Fibroblast of lung (primary cell): ENCODE data around the gene SMPD3. TPM values are rescaled to one million over a fixed set of nuclear protein-coding genes. Genes with fewer than 3 reads are reported as not detected.

Experiments
- DNase-seq, 2 donors: peaks; one replicate each; pipeline versions ENCODE4 v3.0.0 to v3.0.0-alpha.2; 2010; ENCODE audit warnings: low read depth in 2 of 2
- H2AFZ ChIP-seq: 2 replicates; pipeline ENCODE4 v1.5.1; 2012; ENCODE audit warnings: low read length, control low read depth, inconsistent platforms
- H3K27ac ChIP-seq: 2 replicates; pipeline ENCODE4 v1.5.1; 2011; ENCODE audit warnings: low read length, control low read depth; ENCODE audit not compliant: insufficient read depth
- H3K27me3 ChIP-seq: 2 replicates; pipeline ENCODE4 v1.5.1; 2011; ENCODE audit warnings: mild to moderate bottlenecking, low read length; ENCODE audit not compliant: control insufficient read depth, insufficient read depth
- H3K36me3 ChIP-seq: 2 replicates; pipeline ENCODE4 v1.5.1; 2011; ENCODE audit warnings: low read length; ENCODE audit not compliant: control insufficient read depth, insufficient read depth
- H3K4me1 ChIP-seq: 2 replicates; pipeline ENCODE4 v1.5.1; 2011; ENCODE audit warnings: low read length; ENCODE audit not compliant: control insufficient read depth, insufficient read depth; ENCODE audit errors: extremely low read depth
- H3K4me2 ChIP-seq: 2 replicates; pipeline ENCODE4 v1.5.1; 2011; ENCODE audit warnings: low read length, control low read depth; ENCODE audit not compliant: insufficient read depth; ENCODE audit errors: extremely low read depth
- H3K4me3 ChIP-seq, 4 experiments: fragments of 200-600 bp in 1 of 4; sonication (generic) in 1 of 4; replicated peaks in 1 of 4; 2 replicates each; pipeline ENCODE4 v1.5.1; 2011 to 2016; ENCODE audit warnings: low read length in 4 of 4, low read depth in 3 of 4, mild to moderate bottlenecking in 3 of 4, control low read depth in 2 of 4, inconsistent platforms in 1 of 4, mixed read lengths in 1 of 4; ENCODE audit not compliant: insufficient read depth in 1 of 4; ENCODE audit errors: control extremely low read depth in 1 of 4
- H3K79me2 ChIP-seq: 2 replicates; pipeline ENCODE4 v1.5.1; 2012; ENCODE audit warnings: mild to moderate bottlenecking, low read length, inconsistent platforms; ENCODE audit not compliant: control insufficient read depth, insufficient read depth
- H3K9ac ChIP-seq: 2 replicates; pipeline ENCODE4 v1.5.1; 2011; ENCODE audit warnings: mild to moderate bottlenecking, low read length, control low read depth; ENCODE audit not compliant: insufficient read depth
- H3K9me3 ChIP-seq: 2 replicates; pipeline ENCODE4 v1.5.1; 2012; ENCODE audit warnings: low read depth, low read length; ENCODE audit not compliant: control insufficient read depth, insufficient read depth
- H4K20me1 ChIP-seq: 2 replicates; pipeline ENCODE4 v1.5.1; 2011; ENCODE audit warnings: low read length; ENCODE audit not compliant: control insufficient read depth, insufficient read depth; ENCODE audit errors: extremely low read depth
- EZH2 ChIP-seq: IDR thresholded peaks from 2 replicates; pipeline ENCODE4 v1.5.1; 2012; ENCODE audit warnings: low read length, control low read depth, mild to moderate bottlenecking; ENCODE audit errors: missing control alignments
- polyA plus RNA-seq, 2 donors: library from polyadenylated mRNA; depleted of rRNA in 1 of 2; stranded (reverse) in 1 of 2; unstranded in 1 of 2; fragments of >200 nt; gene quantifications; 2 replicates each; pipeline ENCODE4 v1.2.1, GENCODE V29; 2011 to 2012; ENCODE audit warnings: missing spikeins in 1 of 2
- total RNA-seq: library from RNA; depleted of rRNA; stranded (reverse); fragments of >200 nt; gene quantifications from 2 replicates; pipeline ENCODE4 v1.2.1, GENCODE V29; 2014
- TF ChIP-seq, protein P1 (sequence below), 2 donors: IDR thresholded peaks in 1 of 2; conservative IDR thresholded peaks in 1 of 2; 1 replicate in 1 of 2; 2 replicates in 1 of 2; pipeline ENCODE4 v1.5.1; 2011 to 2012; ENCODE audit warnings: low read length in 2 of 2, control low read depth in 1 of 2, inconsistent platforms in 1 of 2, low read depth in 1 of 2, mild to moderate bottlenecking in 1 of 2

SMPD3 gene
- total and polyA plus RNA-seq, 2 donors (not counting 1 experiment from before 2014, with no cell fraction given): under 0.01 to 0.08 TPM

DNA sequence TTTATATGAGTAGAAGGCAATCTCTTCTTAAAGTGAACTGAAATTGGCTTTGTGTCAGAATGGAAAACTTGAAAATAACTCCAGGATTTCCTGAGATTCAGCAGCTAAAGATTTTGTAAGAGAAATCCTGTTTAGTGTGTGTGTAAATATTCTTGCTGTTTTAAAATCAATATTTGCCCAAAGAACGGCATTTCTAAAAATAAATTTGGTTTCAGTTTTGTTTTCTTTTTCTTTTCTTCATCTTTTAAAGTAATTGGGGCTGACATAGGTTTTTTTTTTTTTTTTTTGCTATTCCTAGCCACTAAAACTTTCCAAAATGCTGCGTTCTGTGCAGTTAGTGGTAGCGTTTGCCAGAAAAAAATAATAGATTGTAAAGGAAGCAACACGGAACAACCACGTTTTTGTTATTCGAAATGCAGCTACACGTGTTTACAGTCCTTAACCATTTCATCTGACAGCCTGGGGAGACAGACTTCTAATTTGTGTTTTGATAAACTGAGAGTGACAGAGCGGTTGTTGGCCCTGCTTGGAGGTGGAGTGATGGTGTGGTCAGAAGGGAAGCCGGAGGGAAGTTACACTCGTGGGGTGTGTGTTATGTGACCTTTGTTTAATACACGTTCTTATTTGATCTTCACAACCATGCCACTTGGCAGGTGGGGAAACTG is 21.6 kb upstream of the SMPD3 start:
- peaks cover 7% of the 10 kb centered on the region for H3K27me3 ChIP-seq
- DNase-seq: peak in 1 of 2 donors; percentile 5
- peak overlapping the region; percentile 66 for H3K4me2 ChIP-seq
- H3K79me2 ChIP-seq: no peaks in the 10 kb centered on the region
- H3K4me1 ChIP-seq: no peaks in the 10 kb centered on the region
- H3K9me3 ChIP-seq: no peaks in the 10 kb centered on the region
- peak overlapping the region; percentile 41 for H2AFZ ChIP-seq
- TF ChIP-seq, protein P1, sequence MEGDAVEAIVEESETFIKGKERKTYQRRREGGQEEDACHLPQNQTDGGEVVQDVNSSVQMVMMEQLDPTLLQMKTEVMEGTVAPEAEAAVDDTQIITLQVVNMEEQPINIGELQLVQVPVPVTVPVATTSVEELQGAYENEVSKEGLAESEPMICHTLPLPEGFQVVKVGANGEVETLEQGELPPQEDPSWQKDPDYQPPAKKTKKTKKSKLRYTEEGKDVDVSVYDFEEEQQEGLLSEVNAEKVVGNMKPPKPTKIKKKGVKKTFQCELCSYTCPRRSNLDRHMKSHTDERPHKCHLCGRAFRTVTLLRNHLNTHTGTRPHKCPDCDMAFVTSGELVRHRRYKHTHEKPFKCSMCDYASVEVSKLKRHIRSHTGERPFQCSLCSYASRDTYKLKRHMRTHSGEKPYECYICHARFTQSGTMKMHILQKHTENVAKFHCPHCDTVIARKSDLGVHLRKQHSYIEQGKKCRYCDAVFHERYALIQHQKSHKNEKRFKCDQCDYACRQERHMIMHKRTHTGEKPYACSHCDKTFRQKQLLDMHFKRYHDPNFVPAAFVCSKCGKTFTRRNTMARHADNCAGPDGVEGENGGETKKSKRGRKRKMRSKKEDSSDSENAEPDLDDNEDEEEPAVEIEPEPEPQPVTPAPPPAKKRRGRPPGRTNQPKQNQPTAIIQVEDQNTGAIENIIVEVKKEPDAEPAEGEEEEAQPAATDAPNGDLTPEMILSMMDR (conservative IDR thresholded peaks at IDR 0.05 in 1 of 2, IDR thresholded peaks at IDR 0.05 in 1 of 2; ENCODE audit: low read depth in 1 of 2, low read length in 2 of 2): no peak
- no peak for TF ChIP-seq EZH2
- no peaks in the 10 kb centered on the region for H4K20me1 ChIP-seq
- peak overlapping the region in 2 of 4 experiments; percentile 39 to 47 for H3K4me3 ChIP-seq
- no peak overlapping the region for H3K9ac ChIP-seq
- no peaks in the 10 kb centered on the region for H3K36me3 ChIP-seq
- no peak overlapping the region for H3K27ac ChIP-seq

DNA sequence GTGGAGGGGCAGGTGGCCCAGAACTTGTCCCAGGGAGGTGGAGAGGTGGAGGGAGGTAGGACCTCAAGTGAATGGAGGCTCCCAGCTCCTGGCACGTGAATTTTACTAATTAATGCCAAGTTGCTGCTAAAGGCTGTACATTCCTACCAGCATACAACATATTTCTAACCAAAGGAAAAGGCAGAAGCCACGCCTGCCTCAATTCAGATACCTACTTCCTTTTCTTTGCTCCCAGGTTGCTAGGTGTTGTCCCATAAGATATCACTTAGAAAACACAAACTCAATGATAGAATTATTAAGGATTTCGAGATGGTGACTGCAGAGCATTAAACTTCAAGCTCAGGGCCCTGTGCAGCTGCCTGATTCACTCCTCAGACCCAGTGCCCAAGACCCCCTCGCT is 20.5 kb upstream of the SMPD3 start:
- H3K9me3 ChIP-seq: no peaks in the 10 kb centered on the region
- H3K4me3 ChIP-seq: no peak overlapping the region
- H3K79me2 ChIP-seq: no peaks in the 10 kb centered on the region
- TF ChIP-seq, protein P1 (conservative IDR thresholded peaks at IDR 0.05 in 1 of 2, IDR thresholded peaks at IDR 0.05 in 1 of 2; ENCODE audit: low read depth in 1 of 2, low read length in 2 of 2): no peak
- no peak for TF ChIP-seq EZH2
- DNase-seq: no peak
- H2AFZ ChIP-seq: no peak overlapping the region
- H3K4me1 ChIP-seq: no peaks in the 10 kb centered on the region
- H3K27ac ChIP-seq: no peak overlapping the region
- H4K20me1 ChIP-seq: no peaks in the 10 kb centered on the region
- H3K4me2 ChIP-seq: no peak overlapping the region
- H3K27me3 ChIP-seq: peaks cover 7% of the 10 kb centered on the region
- H3K36me3 ChIP-seq: no peaks in the 10 kb centered on the region
- H3K9ac ChIP-seq: no peak overlapping the region

DNA sequence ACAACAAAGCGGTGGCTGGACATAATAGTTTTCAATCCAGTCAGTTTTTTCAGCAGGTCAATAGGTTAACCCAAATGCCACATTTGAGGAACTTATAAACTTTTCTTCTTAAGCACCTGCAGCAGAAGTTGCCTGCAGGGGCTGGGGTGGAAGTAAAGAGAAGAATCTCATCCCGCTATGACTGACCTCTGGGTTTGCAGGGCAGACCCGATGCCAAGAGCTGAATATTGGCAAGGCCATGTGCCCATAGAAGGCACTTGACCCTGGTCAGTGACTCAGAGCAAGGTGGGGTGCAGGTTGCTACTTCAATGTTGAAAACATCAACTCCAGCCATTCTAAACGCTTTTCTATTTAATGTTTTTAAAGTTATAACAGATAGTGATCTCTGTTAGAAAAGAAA is 17.9 kb upstream of the SMPD3 start:
- H3K27ac ChIP-seq: no peak overlapping the region
- H3K27me3 ChIP-seq: peaks cover 7% of the 10 kb centered on the region
- no peak overlapping the region for H3K9ac ChIP-seq
- no peaks in the 10 kb centered on the region for H3K79me2 ChIP-seq
- H3K4me2 ChIP-seq: no peak overlapping the region
- TF ChIP-seq, protein P1 (conservative IDR thresholded peaks at IDR 0.05 in 1 of 2, IDR thresholded peaks at IDR 0.05 in 1 of 2; ENCODE audit: low read depth in 1 of 2, low read length in 2 of 2): no peak
- no peak for TF ChIP-seq EZH2
- no peak overlapping the region for H3K4me3 ChIP-seq
- H2AFZ ChIP-seq: no peak overlapping the region
- no peak for DNase-seq
- no peaks in the 10 kb centered on the region for H4K20me1 ChIP-seq
- no peaks in the 10 kb centered on the region for H3K36me3 ChIP-seq
- H3K9me3 ChIP-seq: no peaks in the 10 kb centered on the region
- no peaks in the 10 kb centered on the region for H3K4me1 ChIP-seq
